Measurements from ENCODE around the gene CACNA2D4. TPM values are rescaled to one million over a fixed set of nuclear protein-coding genes. Genes with fewer than 3 reads are reported as not detected.
A peak's percentile ranks its signal among the peaks of the same experiment; 100 is the strongest.

The CACNA2D4 gene
- total and polyA plus RNA-seq, 4 donors = 1.5 to 12.6 (median 7.3) TPM

- no peak for TF ChIP-seq CTCF (IDR thresholded peaks at IDR 0.05; ENCODE audit: control extremely low read depth, extremely low read depth)
- WGBS, 2 donors = 26 to 65% methylated on average over 17 of the region's 17 CpGs
- DNase-seq = no peak
Observed at GRCh38 chr12:1812650-1813302, 105.7 kb downstream of the CACNA2D4 start.

GRCh38 chr12:1811948-1812291, 106.5 kb downstream of the CACNA2D4 start:
- Histone ChIP-seq H3K9ac (ENCODE audit: insufficient read depth in 1 of 2, low read length in 2 of 2) (no peak overlapping the region), H3K27me3 (ENCODE audit: control insufficient read depth in 3 of 3, insufficient read depth in 3 of 3, low read length in 2 of 3) (peaks cover 0 to 22% (median 2%) of the 10 kb centered on the region in 3 donors), H3K36me3 (ENCODE audit: control insufficient read depth in 4 of 4, insufficient read depth in 4 of 4, low read length in 4 of 4) (no peaks in the 10 kb centered on the region), H3K27ac (ENCODE audit: low read depth in 1 of 2, low read length in 1 of 2) (peak overlapping the region in 1 of 2 donors; percentile 43), H3K4me1 (ENCODE audit: control insufficient read depth in 5 of 5, insufficient read depth in 5 of 5, low read length in 5 of 5) (no peaks in the 10 kb centered on the region), H3K9me3 (ENCODE audit: control insufficient read depth in 4 of 4, insufficient read depth in 3 of 4, low read length in 3 of 4) (peaks cover 0 to 4% (median 0%) of the 10 kb centered on the region in 4 donors), H3K4me3 (no peak overlapping the region)
- ATAC-seq (ENCODE audit: insufficient read depth, low FRiP score) = no peak
- DNase-seq = no peak
- 71 to 74% methylated on average over 6 of the region's 6 CpGs for WGBS, 2 donors
- no peak for TF ChIP-seq CTCF (IDR thresholded peaks at IDR 0.05; ENCODE audit: control extremely low read depth, extremely low read depth)

More at GRCh38 chr12:1812650-1813302, 105.7 kb downstream of the CACNA2D4 start:
- Histone ChIP-seq H3K27me3 (ENCODE audit: control insufficient read depth in 3 of 3, insufficient read depth in 3 of 3, low read length in 2 of 3) (peaks cover 0 to 25% (median 2%) of the 10 kb centered on the region in 3 donors), H3K27ac (ENCODE audit: low read depth in 1 of 2, low read length in 1 of 2) (peak overlapping the region in 1 of 2 donors; percentile 62), H3K9ac (ENCODE audit: insufficient read depth in 1 of 2, low read length in 2 of 2) (no peak overlapping the region), H3K4me1 (ENCODE audit: control insufficient read depth in 5 of 5, insufficient read depth in 5 of 5, low read length in 5 of 5) (no peaks in the 10 kb centered on the region), H3K9me3 (ENCODE audit: control insufficient read depth in 4 of 4, insufficient read depth in 3 of 4, low read length in 3 of 4) (peaks cover 0 to 4% (median 0%) of the 10 kb centered on the region in 4 donors), H3K4me3 (no peak overlapping the region), H3K36me3 (ENCODE audit: control insufficient read depth in 4 of 4, insufficient read depth in 4 of 4, low read length in 4 of 4) (no peaks in the 10 kb centered on the region)
- ATAC-seq (ENCODE audit: insufficient read depth, low FRiP score) = peak; percentile 71

- no peak for DNase-seq
- TF ChIP-seq CTCF (IDR thresholded peaks at IDR 0.05; ENCODE audit: control extremely low read depth, extremely low read depth) = no peak
- Histone ChIP-seq H3K4me3 (no peak overlapping the region), H3K9me3 (ENCODE audit: control insufficient read depth in 4 of 4, insufficient read depth in 3 of 4, low read length in 3 of 4) (no peaks in the 10 kb centered on the region), H3K4me1 (ENCODE audit: control insufficient read depth in 5 of 5, insufficient read depth in 5 of 5, low read length in 5 of 5) (no peaks in the 10 kb centered on the region), H3K27ac (ENCODE audit: low read depth in 1 of 2, low read length in 1 of 2) (peak overlapping the region in 1 of 2 donors; percentile 43), H3K36me3 (ENCODE audit: control insufficient read depth in 4 of 4, insufficient read depth in 4 of 4, low read length in 4 of 4) (no peaks in the 10 kb centered on the region), H3K27me3 (ENCODE audit: control insufficient read depth in 3 of 3, insufficient read depth in 3 of 3, low read length in 2 of 3) (peaks cover 0 to 17% (median 0%) of the 10 kb centered on the region in 3 donors), H3K9ac (ENCODE audit: insufficient read depth in 1 of 2, low read length in 2 of 2) (no peak overlapping the region)
- no peak for ATAC-seq (ENCODE audit: insufficient read depth, low FRiP score)
- 66 to 75% methylated on average over 27 of the region's 27 CpGs for WGBS, 2 donors
Observed at GRCh38 chr12:1811281-1811947, 107.0 kb downstream of the CACNA2D4 start.
